Vagina (tissue), 2 donors: ENCODE measurements around the gene ASB13. TPM values are rescaled to one million over a fixed set of nuclear protein-coding genes. Genes with fewer than 3 reads are reported as not detected.
A peak's percentile ranks its signal among the peaks of the same experiment; 100 is the strongest.

ENCODE experiments used
- DNase-seq, 2 donors: peaks; one replicate each; pipeline ENCODE4 v3.0.0-alpha.2; 2017; ENCODE audit errors: extremely low spot score in 2 of 2
- H3K27ac ChIP-seq: fragments of 200-600 bp; sonication (generic); one replicate; pipeline ENCODE4 v1.5.1; 2019
- H3K27me3 ChIP-seq: fragments of 200-600 bp; sonication (generic); one replicate; pipeline ENCODE4 v1.5.1; 2019
- H3K36me3 ChIP-seq, 2 donors: fragments of 200-600 bp; sonication (generic); one replicate each; pipeline ENCODE4 v1.5.1; 2017 to 2019
- H3K4me1 ChIP-seq: fragments of 200-600 bp; sonication (generic); one replicate; pipeline ENCODE4 v1.5.1; 2019
- H3K4me3 ChIP-seq, 2 donors: fragments of 200-600 bp; sonication (generic); 1 replicate in 1 of 2; 2 replicates in 1 of 2; pipeline ENCODE4 v1.5.1; 2016 to 2019
- H3K9me3 ChIP-seq: fragments of 200-600 bp; sonication (generic); one replicate; pipeline ENCODE4 v1.5.1; 2019
- POLR2A ChIP-seq, 2 donors: fragments of 450-650 bp; IDR thresholded peaks; one replicate each; pipeline ENCODE4 v1.6.1; 2017; ENCODE audit warnings: antibody characterized with exemption in 2 of 2, mild to moderate bottlenecking in 2 of 2, moderate library complexity in 2 of 2
- POLR2AphosphoS5 ChIP-seq, 2 donors: sonication (generic); formaldehyde crosslinking; IDR thresholded peaks; one replicate each; pipeline ENCODE4 v1.9.0; 2017; ENCODE audit warnings: antibody characterized with exemption in 2 of 2, mild to moderate bottlenecking in 2 of 2, low read depth in 1 of 2; ENCODE audit not compliant: insufficient read depth in 1 of 2
- intact Hi-C: fragments of 100-400 bp; cut with DNase I; formaldehyde crosslinking; loops from one replicate; pipeline ENCODE4 v1.15.1; 2023
- total RNA-seq: library from RNA; depleted of rRNA; stranded (reverse); fragments of >200 nt; gene quantifications from one replicate; pipeline ENCODE4 v1.2.3, GENCODE V29; 2016
- TF ChIP-seq, protein P1 (sequence below), 3 experiments: fragments of 450-650 bp in 2 of 3; fragments of 200-600 bp in 1 of 3; sonication (generic) in 1 of 3; IDR thresholded peaks; one replicate each; pipeline ENCODE4 v1.5.1; 2017 to 2019; ENCODE audit warnings: antibody characterized with exemption in 3 of 3, mild to moderate bottlenecking in 2 of 3, moderate library complexity in 2 of 3

The ASB13 gene
- total RNA-seq, 1 donor from 2014 or later, result 17.4 TPM

DNA sequence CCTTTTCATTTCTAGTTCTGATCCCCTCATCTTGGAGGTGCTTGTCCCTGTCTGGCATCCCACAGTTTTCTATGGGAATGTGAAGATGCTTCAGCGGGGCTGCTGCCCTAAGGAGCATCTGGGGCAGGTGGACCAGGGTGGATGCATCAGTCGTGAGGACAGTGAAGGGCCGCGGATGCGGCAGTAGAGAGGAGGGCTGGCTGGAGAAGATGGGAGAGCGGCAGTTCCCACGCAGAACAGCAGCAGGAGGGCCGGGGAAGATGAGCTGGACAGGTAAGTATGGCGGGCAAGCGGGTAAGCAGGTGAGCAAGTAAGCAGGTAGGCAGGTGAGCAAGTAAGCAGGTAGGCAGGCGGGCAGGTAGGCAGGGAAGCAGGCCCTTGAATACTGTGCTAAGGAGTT, 48.9 kb downstream of the ASB13 start:
- no peaks in the 10 kb centered on the region for H3K27me3 ChIP-seq
- H3K9me3 ChIP-seq, result no peaks in the 10 kb centered on the region
- peaks cover 42% of the 10 kb centered on the region for H3K4me1 ChIP-seq
- H3K27ac ChIP-seq, result peak overlapping the region; percentile 33
- H3K4me3 ChIP-seq, result no peak overlapping the region
- TF ChIP-seq, protein P1, sequence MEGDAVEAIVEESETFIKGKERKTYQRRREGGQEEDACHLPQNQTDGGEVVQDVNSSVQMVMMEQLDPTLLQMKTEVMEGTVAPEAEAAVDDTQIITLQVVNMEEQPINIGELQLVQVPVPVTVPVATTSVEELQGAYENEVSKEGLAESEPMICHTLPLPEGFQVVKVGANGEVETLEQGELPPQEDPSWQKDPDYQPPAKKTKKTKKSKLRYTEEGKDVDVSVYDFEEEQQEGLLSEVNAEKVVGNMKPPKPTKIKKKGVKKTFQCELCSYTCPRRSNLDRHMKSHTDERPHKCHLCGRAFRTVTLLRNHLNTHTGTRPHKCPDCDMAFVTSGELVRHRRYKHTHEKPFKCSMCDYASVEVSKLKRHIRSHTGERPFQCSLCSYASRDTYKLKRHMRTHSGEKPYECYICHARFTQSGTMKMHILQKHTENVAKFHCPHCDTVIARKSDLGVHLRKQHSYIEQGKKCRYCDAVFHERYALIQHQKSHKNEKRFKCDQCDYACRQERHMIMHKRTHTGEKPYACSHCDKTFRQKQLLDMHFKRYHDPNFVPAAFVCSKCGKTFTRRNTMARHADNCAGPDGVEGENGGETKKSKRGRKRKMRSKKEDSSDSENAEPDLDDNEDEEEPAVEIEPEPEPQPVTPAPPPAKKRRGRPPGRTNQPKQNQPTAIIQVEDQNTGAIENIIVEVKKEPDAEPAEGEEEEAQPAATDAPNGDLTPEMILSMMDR (IDR thresholded peaks at IDR 0.05), result no peak
- no peak for TF ChIP-seq POLR2AphosphoS5 (IDR thresholded peaks at IDR 0.05; ENCODE audit: insufficient read depth in 1 of 2, low read depth in 1 of 2)
- no peak for TF ChIP-seq POLR2A (IDR thresholded peaks at IDR 0.05)
- no peaks in the 10 kb centered on the region for H3K36me3 ChIP-seq
- intact Hi-C loops, result no loop called here
- no peak for DNase-seq

- H3K27ac ChIP-seq, result no peak overlapping the region
- TF ChIP-seq POLR2A (IDR thresholded peaks at IDR 0.05) (no peak), POLR2AphosphoS5 (IDR thresholded peaks at IDR 0.05; ENCODE audit: insufficient read depth in 1 of 2, low read depth in 1 of 2) (no peak)
- TF ChIP-seq, protein P1 (IDR thresholded peaks at IDR 0.05), result no peak
- H3K4me1 ChIP-seq, result peaks cover 42% of the 10 kb centered on the region
- H3K27me3 ChIP-seq, result no peaks in the 10 kb centered on the region
- no peak overlapping the region for H3K4me3 ChIP-seq
- no peaks in the 10 kb centered on the region for H3K9me3 ChIP-seq
- intact Hi-C loops, result no loop called here
- no peak for DNase-seq
- no peaks in the 10 kb centered on the region for H3K36me3 ChIP-seq
Measured at GRCh38 chr10:5616836-5617235, 49.6 kb downstream of the ASB13 start.

- Histone ChIP-seq H3K9me3 (no peaks in the 10 kb centered on the region), H3K27ac (no peak overlapping the region), H3K4me3 (no peak overlapping the region), H3K27me3 (no peaks in the 10 kb centered on the region), H3K36me3 (no peaks in the 10 kb centered on the region), H3K4me1 (peaks cover 42% of the 10 kb centered on the region)
- TF ChIP-seq POLR2AphosphoS5 (IDR thresholded peaks at IDR 0.05; ENCODE audit: insufficient read depth in 1 of 2, low read depth in 1 of 2) (no peak), POLR2A (IDR thresholded peaks at IDR 0.05) (no peak)
- TF ChIP-seq, protein P1 (IDR thresholded peaks at IDR 0.05), result no peak
- DNase-seq, result no peak
- intact Hi-C loops, result no loop called here
Measured at GRCh38 chr10:5616046-5616445, 50.3 kb downstream of the ASB13 start.

- intact Hi-C loops, result no loop called here
- H3K4me3 ChIP-seq, result no peak overlapping the region
- no peaks in the 10 kb centered on the region for H3K36me3 ChIP-seq
- no peaks in the 10 kb centered on the region for H3K27me3 ChIP-seq
- no peaks in the 10 kb centered on the region for H3K9me3 ChIP-seq
- H3K4me1 ChIP-seq, result peaks cover 42% of the 10 kb centered on the region
- no peak overlapping the region for H3K27ac ChIP-seq
- TF ChIP-seq POLR2A (IDR thresholded peaks at IDR 0.05) (no peak), POLR2AphosphoS5 (IDR thresholded peaks at IDR 0.05; ENCODE audit: insufficient read depth in 1 of 2, low read depth in 1 of 2) (no peak)
- TF ChIP-seq, protein P1 (IDR thresholded peaks at IDR 0.05), result no peak
- no peak for DNase-seq
Measured at GRCh38 chr10:5615316-5615715, 51.1 kb downstream of the ASB13 start.

DNA sequence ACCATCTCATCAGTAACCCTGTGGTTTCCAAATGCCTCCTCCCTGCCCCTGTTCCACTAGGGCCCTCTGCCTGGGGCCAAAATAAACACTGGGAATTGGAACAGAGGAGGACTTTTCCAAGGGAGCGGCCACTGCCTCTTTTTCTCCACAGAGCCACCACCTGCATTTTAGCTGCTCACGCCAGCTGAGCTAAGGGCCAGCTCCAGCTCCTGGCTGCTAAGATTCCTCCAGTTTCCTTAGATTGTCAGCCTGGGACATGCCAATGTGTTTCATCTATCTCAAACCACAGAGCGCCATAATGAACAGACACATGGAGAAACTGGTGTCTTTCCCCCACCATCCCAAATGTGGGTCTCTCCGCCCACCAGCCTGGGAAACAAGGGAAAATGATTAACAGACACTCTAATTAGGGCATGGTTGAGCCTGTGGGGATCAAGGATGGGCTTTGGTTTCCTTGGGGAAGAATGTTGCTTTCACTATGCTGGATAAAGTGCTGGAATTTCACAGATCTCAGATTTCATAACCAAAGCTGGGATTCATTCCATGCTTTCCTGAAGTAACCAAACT, 52.2 kb downstream of the ASB13 start:
- no peak overlapping the region for H3K4me3 ChIP-seq
- DNase-seq, result no peak
- H3K27ac ChIP-seq, result no peak overlapping the region
- no peaks in the 10 kb centered on the region for H3K36me3 ChIP-seq
- no peaks in the 10 kb centered on the region for H3K9me3 ChIP-seq
- intact Hi-C loops, result no loop called here
- peaks cover 47% of the 10 kb centered on the region for H3K4me1 ChIP-seq
- no peaks in the 10 kb centered on the region for H3K27me3 ChIP-seq
- no peak for TF ChIP-seq POLR2A (IDR thresholded peaks at IDR 0.05)
- TF ChIP-seq POLR2AphosphoS5 (IDR thresholded peaks at IDR 0.05; ENCODE audit: insufficient read depth in 1 of 2, low read depth in 1 of 2), result no peak
- TF ChIP-seq, protein P1 (IDR thresholded peaks at IDR 0.05), result no peak
